OCI-LY7 (cell line): ENCODE data around the gene KIAA1217. TPM values are rescaled to one million over a fixed set of nuclear protein-coding genes. Genes with fewer than 3 reads are reported as not detected.

ENCODE experiments used
- BruUV-seq: library from RNA; stranded (reverse); fragments of 400-500 nt; replicated peaks from 2 replicates; lab custom pipeline; 2021; lab: Mats Ljungman, UMichigan
- CTCF ChIA-PET: fragments of 300-600 bp; sonication (Branson Sonifier 250); formaldehyde crosslinking; loops from one replicate; lab custom pipeline; 2022; ENCODE audit warnings: antibody characterized with exemption; ENCODE audit not compliant: unreplicated experiment; lab: Charles Lee
- POLR2A ChIA-PET: fragments of 300-600 bp; sonication (Branson Sonifier 250); formaldehyde crosslinking; loops from one replicate; lab custom pipeline; 2022; ENCODE audit warnings: antibody characterized with exemption; lab: Charles Lee
- DNase-seq: peaks from one replicate; pipeline ENCODE4 v3.0.0-alpha.2; 2015; ENCODE audit warnings: low spot score
- H2AFZ ChIP-seq: fragments of 200-600 bp; sonication (generic), shearing (Covaris generic); 2 replicates; pipeline ENCODE4 v1.6.1; 2014; ENCODE audit warnings: mild to moderate bottlenecking, antibody characterized with exemption, low read length, moderate library complexity
- H3K27ac ChIP-seq: fragments of 200-600 bp; sonication (generic); 2 replicates; pipeline ENCODE4 v1.5.1; 2014; ENCODE audit warnings: mixed run types, low read depth, mild to moderate bottlenecking, moderate library complexity, low read length, inconsistent platforms; ENCODE audit not compliant: poor library complexity, severe bottlenecking
- H3K36me3 ChIP-seq: fragments of 200-600 bp; sonication (generic); 2 replicates; pipeline ENCODE4 v1.6.1; 2014; ENCODE audit warnings: mild to moderate bottlenecking, antibody characterized with exemption, low read length, moderate library complexity, mixed read lengths; ENCODE audit not compliant: insufficient read depth
- H3K4me1 ChIP-seq: fragments of 200-600 bp; sonication (generic); 2 replicates; pipeline ENCODE4 v1.5.1; 2014; ENCODE audit warnings: mild to moderate bottlenecking, low read length; ENCODE audit not compliant: insufficient read depth, poor library complexity, severe bottlenecking
- H3K4me2 ChIP-seq: fragments of 200-600 bp; sonication (generic); 2 replicates; pipeline ENCODE4 v1.6.1; 2014; ENCODE audit warnings: mild to moderate bottlenecking, low read length
- H3K4me3 ChIP-seq: fragments of 200-600 bp; sonication (generic); 2 replicates; pipeline ENCODE4 v1.5.1; 2014; ENCODE audit warnings: mild to moderate bottlenecking, low read depth, low read length; ENCODE audit not compliant: poor library complexity, severe bottlenecking
- H3K79me2 ChIP-seq: fragments of 200-600 bp; sonication (generic); 2 replicates; pipeline ENCODE4 v1.6.1; 2016; ENCODE audit warnings: low read depth, mild to moderate bottlenecking, low read length, moderate library complexity, mixed read lengths; ENCODE audit not compliant: insufficient read depth
- H3K9me2 ChIP-seq: fragments of 200-600 bp; sonication (generic); 2 replicates; pipeline ENCODE4 v1.6.1; 2016; ENCODE audit warnings: mild to moderate bottlenecking, low read length, mixed read lengths; ENCODE audit not compliant: insufficient read depth
- H3K9me3 ChIP-seq: fragments of 200-600 bp; sonication (generic); 2 replicates; pipeline ENCODE4 v1.6.1; 2014; ENCODE audit warnings: mild to moderate bottlenecking, mixed run types, low read length, mixed read lengths
- H4K20me1 ChIP-seq: fragments of 200-600 bp; sonication (generic); 2 replicates; pipeline ENCODE4 v1.6.1; 2014; ENCODE audit warnings: mild to moderate bottlenecking, antibody characterized with exemption, low read length, moderate library complexity, mixed read lengths; ENCODE audit not compliant: insufficient read depth
- CTCF ChIP-seq: fragments of 200-600 bp; sonication (generic); conservative IDR thresholded peaks from 2 replicates; pipeline ENCODE4 v1.5.1; 2014; ENCODE audit warnings: mild to moderate bottlenecking, antibody characterized with exemption, low read length, moderate library complexity, mixed read lengths
- EZH2phosphoT487 ChIP-seq: fragments of 200-600 bp; sonication (generic); IDR thresholded peaks from 2 replicates; pipeline ENCODE4 v1.6.1; 2018; ENCODE audit warnings: low read depth, borderline replicate concordance, mild to moderate bottlenecking, mixed run types, antibody characterized with exemption, low read length, moderate library complexity, mixed read lengths
- intact Hi-C: fragments of 100-400 bp; cut with micrococcal nuclease; formaldehyde crosslinking; loops from one replicate; pipeline ENCODE4 v1.10.0; 2022; ENCODE audit not compliant: unreplicated experiment
- total RNA-seq, 2 experiments: library from RNA; depleted of rRNA in 1 of 2; stranded (reverse); fragments of >200 nt in 1 of 2; shearing (Covaris generic) in 1 of 2; gene quantifications; 2 replicates each; pipeline ENCODE4 v1.2.3, GENCODE V29; 2014 to 2022

Gene KIAA1217
- total RNA-seq, 2 experiments from 2014 or later = not detected

DNA sequence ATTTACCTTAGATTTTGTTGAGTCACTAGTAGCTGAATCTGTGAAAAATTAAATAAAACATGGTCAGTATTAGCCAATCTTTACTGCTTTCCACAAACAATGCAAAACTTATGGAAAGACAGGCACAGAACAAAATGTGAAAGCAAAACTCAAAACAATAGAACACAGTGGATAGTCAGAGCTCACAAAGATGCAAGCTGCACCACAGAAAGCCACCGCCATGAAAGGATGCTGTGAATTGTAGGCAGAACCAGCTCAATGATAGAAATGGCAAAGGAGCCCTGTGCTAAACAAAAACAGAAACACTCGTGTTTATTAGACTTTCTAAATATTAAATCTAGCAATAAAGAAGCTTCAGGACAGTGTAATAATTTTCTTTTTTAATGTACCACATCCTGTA lies 380.3 kb downstream of the KIAA1217 start:
- Histone ChIP-seq H3K9me2 (no peaks in the 10 kb centered on the region), H3K4me3 (no peak overlapping the region), H4K20me1 (no peaks in the 10 kb centered on the region), H3K36me3 (peaks cover 28% of the 10 kb centered on the region), H2AFZ (no peak overlapping the region), H3K9me3 (no peaks in the 10 kb centered on the region), H3K27ac (no peak overlapping the region), H3K4me2 (no peak overlapping the region), H3K4me1 (no peaks in the 10 kb centered on the region), H3K79me2 (no peaks in the 10 kb centered on the region)
- CTCF ChIA-PET = interaction anchor here (0.6 kb wide), 1 partner anchor 570 kb away, joined by 3 read pairs; no protein-coding TSS in a partner anchor
- no TSS peak for BruUV-seq
- no peak for DNase-seq
- intact Hi-C loops = no loop called here
- POLR2A ChIA-PET = interaction anchor here (0.7 kb wide), 1 partner anchor 455 kb away, joined by 3 read pairs; no protein-coding TSS in a partner anchor
- TF ChIP-seq CTCF = no peak
- TF ChIP-seq EZH2phosphoT487 = no peak

GRCh38 chr10:24590697-24591457 lies 381.9 kb downstream of the KIAA1217 start:
- CTCF ChIA-PET = no interaction called here

More at GRCh38 chr10:24590697-24591457, 381.9 kb downstream of the KIAA1217 start:
- no peak for TF ChIP-seq CTCF
- no peak for TF ChIP-seq EZH2phosphoT487
- no peak overlapping the region for H3K4me3 ChIP-seq
- H3K36me3 ChIP-seq = peaks cover 37% of the 10 kb centered on the region
- BruUV-seq = no TSS peak
- H2AFZ ChIP-seq = no peak overlapping the region
- POLR2A ChIA-PET = no interaction called here
- no peaks in the 10 kb centered on the region for H3K9me3 ChIP-seq
- H4K20me1 ChIP-seq = no peaks in the 10 kb centered on the region
- no peak overlapping the region for H3K27ac ChIP-seq
- H3K79me2 ChIP-seq = no peaks in the 10 kb centered on the region
- H3K4me2 ChIP-seq = no peak overlapping the region
- H3K9me2 ChIP-seq = no peaks in the 10 kb centered on the region
- intact Hi-C loops = no loop called here
- no peaks in the 10 kb centered on the region for H3K4me1 ChIP-seq
- no peak for DNase-seq
